Small intestine (tissue), 7 donors: Measurements from ENCODE around the gene CREB1. TPM values are rescaled to one million over a fixed set of nuclear protein-coding genes. Genes with fewer than 3 reads are reported as not detected.
A peak's percentile ranks its signal among the peaks of the same experiment; 100 is the strongest.

Experiments used
- DNase-seq, 2 donors: peaks; one replicate each; pipeline versions ENCODE4 v3.0.0 to v3.0.0-alpha.2; 2013
- FAIRE-seq: peaks from 2 replicates; lab custom pipeline; 2012; peaks lifted over from hg19 to GRCh38; lab: Jason Lieb, UNC
- H3K27ac ChIP-seq, 3 donors: one replicate each; pipeline ENCODE4 v1.5.1; 2013; ENCODE audit warnings: low read length in 2 of 3, mild to moderate bottlenecking in 2 of 3, control low read depth in 1 of 3, inconsistent platforms in 1 of 3, low read depth in 1 of 3, moderate library complexity in 1 of 3
- H3K27me3 ChIP-seq, 3 donors: one replicate each; pipeline ENCODE4 v1.6.1; 2013; ENCODE audit warnings: low read length in 3 of 3, inconsistent platforms in 1 of 3; ENCODE audit not compliant: control insufficient read depth in 3 of 3, insufficient read depth in 3 of 3
- H3K36me3 ChIP-seq, 3 donors: one replicate each; pipeline ENCODE4 v1.6.1; 2013; ENCODE audit warnings: low read length in 3 of 3, inconsistent platforms in 1 of 3, low read depth in 1 of 3, mild to moderate bottlenecking in 1 of 3, moderate library complexity in 1 of 3; ENCODE audit not compliant: control insufficient read depth in 3 of 3, insufficient read depth in 2 of 3
- H3K4me1 ChIP-seq, 3 donors: one replicate each; pipeline ENCODE4 v1.6.1; 2013; ENCODE audit warnings: low read length in 2 of 3, inconsistent platforms in 1 of 3, low read depth in 1 of 3, mild to moderate bottlenecking in 1 of 3, moderate library complexity in 1 of 3; ENCODE audit not compliant: control insufficient read depth in 3 of 3, insufficient read depth in 2 of 3
- H3K4me3 ChIP-seq, 3 donors: one replicate each; pipeline ENCODE4 v1.5.1; 2013; ENCODE audit warnings: low read length in 3 of 3, control low read depth in 1 of 3, inconsistent platforms in 1 of 3, low read depth in 1 of 3, mild to moderate bottlenecking in 1 of 3, moderate library complexity in 1 of 3
- H3K9me3 ChIP-seq, 2 donors: one replicate each; pipeline ENCODE4 v1.6.1; 2013; ENCODE audit warnings: low read depth in 1 of 2, low read length in 1 of 2; ENCODE audit not compliant: control insufficient read depth in 2 of 2, insufficient read depth in 1 of 2
- WGBS, 3 donors: extraction: QIAGEN DNeasy Blood & Tissue Kit; methylation state at CpG; one replicate each; pipeline ENCODE4 v1.1.7; 2013; 5-methylcytosine and 5-hydroxymethylcytosine counted together
- polyA plus RNA-seq, 4 donors: library from polyadenylated mRNA; stranded (reverse) in 3 of 4; unstranded in 1 of 4; fragments of 200-250 nt in 3 of 4; fragments of 120-200 nt in 1 of 4; gene quantifications; one replicate each; pipeline versions ENCODE4 v1.2.1 to v1.2.3, GENCODE V29; 2013
- donor health status: healthy with polysubstance abuse.
- donor health status: control.
- donor health status: control.
- donor health status: Bipolar disorder and iron deficiency.
- donor health status: healthy.

Gene CREB1
- polyA plus RNA-seq, 4 donors: 4.1 to 39.1 (median 10.6) TPM

DNA sequence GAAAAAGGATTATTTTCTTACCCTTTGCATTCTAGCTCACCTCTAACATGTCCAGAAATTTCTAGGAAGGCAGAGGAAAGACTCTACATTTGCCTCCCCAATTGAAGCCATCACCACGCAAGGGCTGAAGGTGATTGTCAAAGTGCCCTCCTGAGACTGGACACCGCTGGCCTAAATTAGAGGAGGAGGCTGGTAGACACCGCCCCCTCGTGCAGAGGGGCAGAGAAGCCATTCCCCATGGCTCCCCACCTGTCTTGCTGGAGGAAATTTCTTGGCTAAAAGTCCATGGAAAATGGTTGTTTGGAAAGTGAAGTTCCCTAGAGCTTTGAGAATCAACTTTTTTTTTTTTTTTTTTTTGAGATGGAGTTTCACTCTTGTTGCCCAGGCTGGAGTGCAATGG is 31.3 kb upstream of the CREB1 start:
- DNase-seq: no peak
- H3K4me3 ChIP-seq: no peak overlapping the region
- 70 to 91% (median 87%) methylated on average over 4 of the region's 4 CpGs for WGBS, 3 donors
- no peak for FAIRE-seq
- no peaks in the 10 kb centered on the region for H3K4me1 ChIP-seq
- H3K36me3 ChIP-seq: no peaks in the 10 kb centered on the region
- no peaks in the 10 kb centered on the region for H3K9me3 ChIP-seq
- H3K27me3 ChIP-seq: peaks cover 0 to 4% (median 0%) of the 10 kb centered on the region in 3 donors
- H3K27ac ChIP-seq: no peak overlapping the region

- H3K4me3 ChIP-seq: no peak overlapping the region
- no peak for FAIRE-seq
- WGBS, 3 donors: 78 to 94% (median 88%) methylated on average over 1 of the region's 1 CpG
Observed at GRCh38 chr2:207499114-207499513, 30.6 kb upstream of the CREB1 start.

DNA sequence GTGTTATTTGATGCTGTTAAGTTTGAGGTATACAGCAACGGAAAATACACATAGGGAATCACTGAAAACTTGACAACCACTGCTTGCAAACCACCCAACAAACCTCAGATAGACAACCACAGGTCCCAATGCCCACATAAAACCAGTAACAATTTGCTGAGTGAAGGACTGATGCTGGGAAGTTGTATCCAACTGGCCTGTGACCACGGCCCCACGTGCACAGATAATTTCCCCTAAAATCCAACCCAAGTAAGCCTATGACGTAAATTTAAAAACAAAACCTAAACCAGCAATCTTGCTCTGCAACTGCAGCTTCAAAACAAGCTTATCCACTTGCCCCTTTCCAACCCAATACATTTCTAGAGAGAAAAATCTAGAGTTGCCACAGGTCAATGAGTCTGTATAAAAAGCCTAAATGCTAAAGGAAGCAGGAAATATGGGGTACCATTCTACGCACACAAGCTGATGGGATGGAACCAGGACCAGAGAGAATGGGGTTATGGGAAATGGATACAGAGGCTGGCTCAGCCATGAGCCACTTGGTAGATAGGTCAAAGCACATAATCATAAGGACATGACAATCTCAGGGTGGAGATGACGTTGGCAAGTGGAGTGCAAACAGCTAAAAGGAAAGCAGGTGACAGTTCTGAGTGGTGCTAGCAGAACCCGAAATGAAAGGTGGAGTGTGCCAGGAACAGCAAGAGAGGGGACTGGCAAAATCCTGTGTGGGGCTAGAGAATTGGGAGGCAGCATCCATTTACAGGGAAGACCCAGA is 27.8 kb upstream of the CREB1 start:
- H3K27me3 ChIP-seq: peaks cover 0 to 2% (median 0%) of the 10 kb centered on the region in 3 donors
- no peak for DNase-seq
- no peak overlapping the region for H3K4me3 ChIP-seq
- FAIRE-seq: no peak
- peaks cover 0 to 4% (median 0%) of the 10 kb centered on the region in 3 donors for H3K4me1 ChIP-seq
- no peaks in the 10 kb centered on the region for H3K36me3 ChIP-seq
- peak overlapping the region in 1 of 3 donors; percentile 1 for H3K27ac ChIP-seq
- no peaks in the 10 kb centered on the region for H3K9me3 ChIP-seq
- 87 to 90% (median 88%) methylated on average over 7 of the region's 7 CpGs for WGBS, 3 donors

More at GRCh38 chr2:207499114-207499513, 30.6 kb upstream of the CREB1 start:
- no peak for DNase-seq
- no peaks in the 10 kb centered on the region for H3K9me3 ChIP-seq
- H3K36me3 ChIP-seq: no peaks in the 10 kb centered on the region
- H3K27ac ChIP-seq: no peak overlapping the region
- H3K4me1 ChIP-seq: no peaks in the 10 kb centered on the region
- peaks cover 0 to 4% (median 0%) of the 10 kb centered on the region in 3 donors for H3K27me3 ChIP-seq

GRCh38 chr2:207502577-207503198 is 27.1 kb upstream of the CREB1 start:
- Histone ChIP-seq H3K27me3 (no peaks in the 10 kb centered on the region), H3K4me3 (no peak overlapping the region), H3K9me3 (no peaks in the 10 kb centered on the region), H3K4me1 (peaks cover 0 to 4% (median 0%) of the 10 kb centered on the region in 3 donors), H3K27ac (peak overlapping the region in 1 of 3 donors; percentile 1), H3K36me3 (no peaks in the 10 kb centered on the region)
- no peak for DNase-seq
- FAIRE-seq: no peak
- 70 to 79% (median 72%) methylated on average over 4 of the region's 4 CpGs for WGBS, 3 donors

DNA sequence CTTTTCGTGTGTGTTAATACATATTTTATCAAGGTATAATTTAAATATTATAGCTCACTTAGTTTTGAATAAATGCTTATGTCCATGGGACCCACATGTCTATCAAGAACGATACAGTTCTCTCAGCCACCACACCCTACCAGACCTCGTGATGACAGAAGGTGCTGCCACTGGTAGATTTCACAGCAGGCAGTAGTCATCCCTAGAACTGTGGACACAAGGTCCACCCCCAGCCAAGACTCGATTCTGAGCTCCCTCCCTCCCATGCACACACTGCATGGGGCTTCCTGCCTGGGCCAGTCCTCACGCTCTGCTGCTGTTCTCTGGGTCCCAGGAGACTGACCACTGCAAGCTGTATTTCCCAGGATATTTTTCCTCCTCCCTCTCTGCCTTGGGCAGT is 26.5 kb upstream of the CREB1 start:
- no peak for DNase-seq
- Histone ChIP-seq H3K9me3 (no peaks in the 10 kb centered on the region), H3K27ac (no peak overlapping the region), H3K27me3 (no peaks in the 10 kb centered on the region), H3K4me3 (no peak overlapping the region), H3K36me3 (no peaks in the 10 kb centered on the region), H3K4me1 (peaks cover 0 to 4% (median 0%) of the 10 kb centered on the region in 3 donors)
- WGBS, 3 donors: 61 to 69% (median 65%) methylated on average over 5 of the region's 5 CpGs
- no peak for FAIRE-seq

DNA sequence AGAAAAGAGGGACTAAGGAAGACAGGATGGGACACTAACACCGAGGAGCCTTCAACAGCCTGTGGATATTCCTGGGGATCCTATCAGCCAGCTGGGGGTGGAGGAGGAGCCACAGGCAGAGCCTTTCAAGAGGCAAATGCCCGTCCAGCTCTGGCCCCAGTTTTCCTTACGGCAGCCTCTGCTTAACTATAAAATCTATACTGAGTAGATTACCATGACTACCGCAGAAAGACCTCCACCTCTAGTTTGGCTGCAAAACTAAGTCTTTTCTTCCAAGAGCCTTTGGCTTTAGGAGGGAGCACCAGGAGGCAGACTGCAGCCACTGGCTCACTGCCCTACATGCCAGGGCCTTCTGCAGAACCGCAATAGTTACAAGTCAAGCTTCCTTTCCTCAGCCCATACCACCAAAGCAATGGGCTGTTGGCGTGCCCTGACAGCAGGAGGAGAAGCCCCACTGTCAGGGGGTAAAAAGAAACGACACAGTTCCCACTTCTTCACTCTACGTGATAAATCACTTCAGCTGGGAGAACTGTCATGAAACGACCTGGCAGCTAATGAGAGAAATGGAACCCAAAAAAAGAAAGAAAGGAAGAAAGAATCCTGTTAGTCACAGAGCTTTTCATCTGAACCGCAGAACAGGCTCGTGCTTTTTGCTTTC is 25.1 kb upstream of the CREB1 start:
- Histone ChIP-seq H3K4me3 (no peak overlapping the region), H3K4me1 (peaks cover 0 to 4% (median 0%) of the 10 kb centered on the region in 3 donors), H3K27me3 (no peaks in the 10 kb centered on the region), H3K36me3 (no peaks in the 10 kb centered on the region), H3K9me3 (no peaks in the 10 kb centered on the region), H3K27ac (no peak overlapping the region)
- no peak for DNase-seq
- WGBS, 3 donors: 52 to 80% (median 70%) methylated on average over 11 of the region's 11 CpGs
- FAIRE-seq: no peak

DNA sequence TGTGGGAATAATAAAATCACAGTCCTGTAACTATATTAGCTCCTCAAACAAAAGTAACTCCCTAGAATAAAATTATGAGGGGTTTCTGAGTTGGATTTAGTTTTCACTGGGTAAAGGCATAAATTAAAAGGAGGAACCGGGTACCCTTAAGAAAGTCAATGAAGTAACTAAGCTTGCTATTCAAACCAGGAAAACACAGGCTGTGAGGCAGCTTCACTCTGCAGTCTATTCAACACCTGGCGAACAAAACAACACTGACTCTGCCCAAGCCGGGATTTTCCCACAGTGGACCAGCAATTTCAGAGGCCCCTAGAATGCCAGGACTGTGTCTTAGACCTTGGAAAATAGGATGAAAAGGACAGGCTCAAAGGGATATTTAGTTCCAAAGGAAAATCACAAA is 24.6 kb upstream of the CREB1 start:
- FAIRE-seq (no peak), DNase-seq (no peak)
- peaks cover 0 to 4% (median 0%) of the 10 kb centered on the region in 3 donors for H3K4me1 ChIP-seq
- no peaks in the 10 kb centered on the region for H3K36me3 ChIP-seq
- 54 to 73% (median 70%) methylated on average over 3 of the region's 3 CpGs for WGBS, 3 donors
- no peak overlapping the region for H3K4me3 ChIP-seq
- no peak overlapping the region for H3K27ac ChIP-seq
- H3K27me3 ChIP-seq: no peaks in the 10 kb centered on the region
- H3K9me3 ChIP-seq: no peaks in the 10 kb centered on the region

- Histone ChIP-seq H3K9me3 (no peaks in the 10 kb centered on the region), H3K4me1 (peaks cover 0 to 4% (median 0%) of the 10 kb centered on the region in 3 donors), H3K27ac (no peak overlapping the region), H3K4me3 (no peak overlapping the region), H3K36me3 (no peaks in the 10 kb centered on the region), H3K27me3 (no peaks in the 10 kb centered on the region)
- 51 to 68% (median 58%) methylated on average over 1 of the region's 1 CpG for WGBS, 3 donors
- DNase-seq (no peak), FAIRE-seq (no peak)
Observed at GRCh38 chr2:207505728-207506127, 24.0 kb upstream of the CREB1 start.
